Endothelial cell of umbilical vein (primary cell): Measurements from ENCODE around the gene PARP6. TPM values are rescaled to one million over a fixed set of nuclear protein-coding genes. Genes with fewer than 3 reads are reported as not detected.

Experiments
- BruUV-seq: library from RNA; stranded (reverse); fragments of 400-500 nt; replicated peaks from 2 replicates; lab custom pipeline; 2021; lab: Mats Ljungman, UMichigan
- CTCF ChIA-PET: fragments of 300-600, 350-600 bp; sonication (Branson Sonifier 250); formaldehyde crosslinking; loops from one replicate; lab custom pipeline; 2021; ENCODE audit warnings: antibody characterized with exemption, inconsistent platforms; lab: Charles Lee
- POLR2A ChIA-PET: fragments of 300-600, 350-600 bp; sonication (Branson Sonifier 250); formaldehyde crosslinking; loops from one replicate; lab custom pipeline; 2021; ENCODE audit warnings: antibody characterized with exemption, inconsistent platforms; lab: Charles Lee
- DNase-seq: peaks from one replicate; pipeline ENCODE4 v3.0.0-alpha.2; 2011; ENCODE audit warnings: low read depth, low spot score
- FAIRE-seq: peaks from 2 replicates; lab custom pipeline; 2011; peaks lifted over from hg19 to GRCh38; lab: Jason Lieb, UNC
- H2AFZ ChIP-seq: 2 replicates; pipeline ENCODE4 v1.6.0; 2012; ENCODE audit warnings: low read depth, low read length, control low read depth, inconsistent platforms
- H3K27ac ChIP-seq: 2 replicates; pipeline ENCODE4 v1.5.1; 2011; ENCODE audit warnings: low read depth, mild to moderate bottlenecking, control low read depth, low read length, moderate library complexity; ENCODE audit not compliant: insufficient read depth
- H3K27me3 ChIP-seq, 2 experiments: 2 replicates each; pipeline versions ENCODE4 v1.6.0 to v1.6.1; 2011; ENCODE audit warnings: low read length in 2 of 2, mixed read lengths in 1 of 2; ENCODE audit not compliant: control insufficient read depth in 2 of 2, insufficient read depth in 2 of 2
- H3K36me3 ChIP-seq, 2 experiments: 2 replicates in 1 of 2; 3 replicates in 1 of 2; pipeline ENCODE4 v1.5.1; 2011; ENCODE audit warnings: low read length in 2 of 2, mild to moderate bottlenecking in 1 of 2, moderate library complexity in 1 of 2; ENCODE audit not compliant: control insufficient read depth in 2 of 2, insufficient read depth in 2 of 2; ENCODE audit errors: extremely low read depth in 1 of 2
- H3K4me1 ChIP-seq: 3 replicates; pipeline ENCODE4 v1.5.1; 2011; ENCODE audit warnings: mild to moderate bottlenecking, low read length; ENCODE audit not compliant: control insufficient read depth, insufficient read depth; ENCODE audit errors: extremely low read depth
- H3K4me2 ChIP-seq: 2 replicates; pipeline ENCODE4 v1.6.1; 2011; ENCODE audit warnings: low read length, control low read depth, mixed read lengths; ENCODE audit not compliant: insufficient read depth
- H3K4me3 ChIP-seq, 3 experiments: fragments of 200-600 bp in 1 of 3; sonication (generic), shearing (Covaris generic) in 1 of 3; replicated peaks in 1 of 3; 2 replicates each; pipeline ENCODE4 v1.5.1; 2011 to 2016; ENCODE audit warnings: control low read depth in 3 of 3, low read length in 3 of 3, mild to moderate bottlenecking in 2 of 3, inconsistent platforms in 1 of 3, low read depth in 1 of 3, moderate library complexity in 1 of 3; ENCODE audit not compliant: insufficient read depth in 1 of 3
- H3K79me2 ChIP-seq: 2 replicates; pipeline ENCODE4 v1.6.0; 2012; ENCODE audit warnings: low read length, inconsistent platforms; ENCODE audit not compliant: control insufficient read depth, insufficient read depth
- H3K9ac ChIP-seq: replicated peaks from 2 replicates; pipeline ENCODE3; 2011; ENCODE audit warnings: low read length, control low read depth; ENCODE audit not compliant: insufficient read depth; ENCODE audit errors: extremely low read depth
- H3K9me1 ChIP-seq: replicated peaks from 3 replicates; pipeline ENCODE4 v1.6.0; 2011; ENCODE audit warnings: mild to moderate bottlenecking, low read length; ENCODE audit not compliant: control insufficient read depth, insufficient read depth; ENCODE audit errors: extremely low read depth
- H3K9me3 ChIP-seq: replicated peaks from 2 replicates; pipeline ENCODE4 v1.5.1; 2012; ENCODE audit warnings: low read length, inconsistent platforms; ENCODE audit not compliant: control insufficient read depth, insufficient read depth
- H4K20me1 ChIP-seq: replicated peaks from 2 replicates; pipeline ENCODE3; 2011; ENCODE audit warnings: mild to moderate bottlenecking, low read length; ENCODE audit not compliant: control insufficient read depth, insufficient read depth; ENCODE audit errors: extremely low read depth
- CTCF ChIP-seq, 2 donors: IDR thresholded peaks; 1 replicate in 1 of 2; 2 replicates in 1 of 2; pipeline ENCODE4 v1.5.1; 2011; ENCODE audit warnings: low read length in 2 of 2, mild to moderate bottlenecking in 2 of 2, moderate library complexity in 2 of 2, control low read depth in 1 of 2, inconsistent platforms in 1 of 2, low read depth in 1 of 2; ENCODE audit not compliant: insufficient read depth in 1 of 2; ENCODE audit errors: extremely low read depth in 1 of 2
- EZH2 ChIP-seq: IDR thresholded peaks from 2 replicates; pipeline ENCODE4 v1.6.1; 2012; ENCODE audit warnings: borderline replicate concordance, low read depth, mild to moderate bottlenecking, moderate library complexity, low read length, inconsistent platforms; ENCODE audit not compliant: severe bottlenecking
- FOS ChIP-seq: IDR thresholded peaks from 2 replicates; pipeline ENCODE4 v1.6.1; 2011; ENCODE audit warnings: mild to moderate bottlenecking, low read length, moderate library complexity, borderline replicate concordance; ENCODE audit not compliant: insufficient read depth
- GATA2 ChIP-seq: IDR thresholded peaks from 2 replicates; pipeline ENCODE4 v1.7.0; 2011; ENCODE audit warnings: low read depth, mild to moderate bottlenecking, moderate library complexity, mixed read lengths, low read length; ENCODE audit not compliant: insufficient read length, insufficient read depth
- JUN ChIP-seq: IDR thresholded peaks from 2 replicates; pipeline ENCODE4 v1.6.1; 2011; ENCODE audit warnings: borderline replicate concordance, low read depth; ENCODE audit not compliant: insufficient read length, insufficient read depth
- MAX ChIP-seq: IDR thresholded peaks from 2 replicates; pipeline ENCODE4 v1.6.1; 2011; ENCODE audit not compliant: insufficient read depth, insufficient read length
- MYC ChIP-seq: IDR thresholded peaks from one replicate; pipeline ENCODE4 v1.6.1; 2011; ENCODE audit warnings: mild to moderate bottlenecking, low read depth, low read length
- POLR2A ChIP-seq: IDR thresholded peaks from 2 replicates; pipeline ENCODE4 v1.6.1; 2012; ENCODE audit warnings: low read depth, mild to moderate bottlenecking, control low read depth, low read length
- POLR2AphosphoS5 ChIP-seq: IDR thresholded peaks from 2 replicates; pipeline ENCODE4 v1.6.1; 2012; ENCODE audit warnings: low read depth, mild to moderate bottlenecking, control low read depth, low read length, moderate library complexity; ENCODE audit not compliant: insufficient read depth
- dilution Hi-C: fragments of 300-500 bp; cut with MboI; formaldehyde crosslinking; loops from one replicate; pipeline ENCODE4 v1.15.0; 2019; ENCODE audit warnings: low sequenced_read_pairs; ENCODE audit not compliant: extremely low pct_ligation_motif_present
- intact Hi-C: fragments of 100-400 bp; cut with micrococcal nuclease; formaldehyde crosslinking; loops from one replicate; pipeline ENCODE4 v1.10.0; 2022
- polyA plus RNA-seq, 4 experiments: library from polyadenylated mRNA; depleted of rRNA in 3 of 4; stranded (reverse) in 3 of 4; unstranded in 1 of 4; fragments of >200 nt; gene quantifications; 2 replicates each; pipeline versions ENCODE4 v1.2.1 to v1.2.3, GENCODE V29; 2011 to 2012; ENCODE audit warnings: missing spikeins in 1 of 4
- total RNA-seq: library from RNA; stranded (reverse); gene quantifications from 2 replicates; pipeline ENCODE4 v1.2.3, GENCODE V29; 2021

Gene PARP6
- total and polyA plus RNA-seq, 2 donors (not counting 3 experiments of a cell fraction or from before 2014, with no cell fraction given), result 41.1 to 53.3 TPM

- H2AFZ ChIP-seq, result no peak overlapping the region
- no peak for TF ChIP-seq CTCF (IDR thresholded peaks at IDR 0.05; ENCODE audit: extremely low read depth in 1 of 2, insufficient read depth in 1 of 2, low read depth in 1 of 2, low read length in 2 of 2)
- TF ChIP-seq POLR2A, result no peak
- no peak for TF ChIP-seq FOS
- TF ChIP-seq MAX, result no peak
- no peak for TF ChIP-seq JUN
- no peak for TF ChIP-seq MYC
- TF ChIP-seq GATA2, result no peak
- no peak for TF ChIP-seq EZH2
- TF ChIP-seq POLR2AphosphoS5, result no peak
- TSS peak; percentile 23 for BruUV-seq
- no peaks in the 10 kb centered on the region for H3K9me1 ChIP-seq
- H3K9ac ChIP-seq, result peak overlapping the region; percentile 89
- intact Hi-C loops (no loop called here), dilution Hi-C loops (no loop called here)
- H3K9me3 ChIP-seq, result no peaks in the 10 kb centered on the region
- POLR2A ChIA-PET, result interaction anchor here (0.6 to 1.2 kb wide), 2 partner anchors 10 to 13 kb away, joined by 3 to 5 read pairs; no protein-coding TSS in a partner anchor
- peak overlapping the region; percentile 93 for H3K4me2 ChIP-seq
- peak; percentile 42 for DNase-seq
- peaks cover 47% of the 10 kb centered on the region for H3K4me1 ChIP-seq
- no peaks in the 10 kb centered on the region for H4K20me1 ChIP-seq
- FAIRE-seq, result peak; percentile 18
- CTCF ChIA-PET, result interaction anchor here (0.8 to 4.9 kb wide), 5 partner anchors 12 to 41 kb away, joined by 3 to 47 read pairs (median 3); partner anchors contain the start of gene GRAMD2A
- H3K27me3 ChIP-seq, result no peaks in the 10 kb centered on the region
- peak overlapping the region; percentile 84 for H3K27ac ChIP-seq
- H3K4me3 ChIP-seq, result peak overlapping the region; percentile 56 to 78 (median 70)
- H3K79me2 ChIP-seq, result peaks cover 54% of the 10 kb centered on the region
- peaks cover 0 to 2% of the 10 kb centered on the region in 2 experiments for H3K36me3 ChIP-seq
These were observed 43.0 kb downstream of the PARP6 start for GRCh38 chr15:72229076-72229946.
